ENCODE results near the gene EPHB1.
"Not testable (repeated sequence)": the region's sequence is repeated elsewhere in the genome, so short reads cannot be mapped to it uniquely, and the experiment has no call there.

The EPHB1 gene

GRCh38 chr3:135229018-135229495 lies 434.0 kb downstream of the EPHB1 start:
- no peak for DNase-seq

- DNase-seq: no peak
Measured at GRCh38 chr3:135231737-135232136, 436.7 kb downstream of the EPHB1 start.

GRCh38 chr3:135232226-135232625 lies 437.2 kb downstream of the EPHB1 start:
- no peak for DNase-seq

GRCh38 chr3:135233476-135233875 lies 438.4 kb downstream of the EPHB1 start:
- not testable (repeated sequence) for DNase-seq

- no peak for DNase-seq
Measured at GRCh38 chr3:135235541-135235940, 440.5 kb downstream of the EPHB1 start.

GRCh38 chr3:135237371-135238143 lies 442.5 kb downstream of the EPHB1 start:
- DNase-seq: no peak

- DNase-seq: no peak
Measured at GRCh38 chr3:135238236-135238830, 443.3 kb downstream of the EPHB1 start.

- DNase-seq: no peak
Measured at GRCh38 chr3:135238871-135239614, 444.0 kb downstream of the EPHB1 start.

- no peak for DNase-seq
Measured at GRCh38 chr3:135239615-135239884, 444.5 kb downstream of the EPHB1 start.

GRCh38 chr3:135240426-135240825 lies 445.4 kb downstream of the EPHB1 start:
- no peak for DNase-seq

GRCh38 chr3:135242285-135242684 lies 447.2 kb downstream of the EPHB1 start:
- no peak for DNase-seq

- DNase-seq: no peak
Measured at GRCh38 chr3:135243616-135244015, 448.6 kb downstream of the EPHB1 start.

- DNase-seq: no peak
Measured at GRCh38 chr3:135246027-135246426, 451.0 kb downstream of the EPHB1 start.

GRCh38 chr3:135248213-135248612 lies 453.2 kb downstream of the EPHB1 start:
- no peak for DNase-seq

- DNase-seq: no peak
Measured at GRCh38 chr3:135249186-135249585, 454.1 kb downstream of the EPHB1 start.

GRCh38 chr3:135258916-135259315 lies 463.9 kb downstream of the EPHB1 start:
- DNase-seq: no peak

- DNase-seq: no peak
Measured at GRCh38 chr3:135260025-135260424, 465.0 kb downstream of the EPHB1 start.

- DNase-seq: no peak
Measured at GRCh38 chr3:135261214-135261775, 466.2 kb downstream of the EPHB1 start.

- no peak for DNase-seq
Measured at GRCh38 chr3:135261916-135262315, 466.9 kb downstream of the EPHB1 start.

GRCh38 chr3:135262441-135262840 lies 467.4 kb downstream of the EPHB1 start:
- no peak for DNase-seq

GRCh38 chr3:135263331-135263730 lies 468.3 kb downstream of the EPHB1 start:
- no peak for DNase-seq

GRCh38 chr3:135267487-135267886 lies 472.4 kb downstream of the EPHB1 start:
- no peak for DNase-seq

- DNase-seq: no peak
Measured at GRCh38 chr3:135268941-135269532, 474.0 kb downstream of the EPHB1 start.

Data from activated T-cell treated with anti-CD3 and anti-CD28 coated beads for 4 hours (primary cell).